Sigmoid colon (tissue), 4 donors: ENCODE results near the gene TRA2A.

Experiments
- CTCF ChIP-seq, 4 experiments: fragments of 450-650 bp in 3 of 4; fragments of 200-600 bp in 1 of 4; IDR thresholded peaks; one replicate each; pipeline ENCODE4 v1.5.1; 2016 to 2019; ENCODE audit warnings: antibody characterized with exemption in 4 of 4, mild to moderate bottlenecking in 3 of 4, moderate library complexity in 2 of 4
- EP300 ChIP-seq, 4 donors: sonication (generic); formaldehyde crosslinking; IDR thresholded peaks; one replicate each; pipeline ENCODE4 v1.6.1; 2017; ENCODE audit warnings: antibody characterized with exemption in 4 of 4
- POLR2A ChIP-seq, 2 donors: fragments of 450-650 bp; IDR thresholded peaks; one replicate each; pipeline ENCODE4 v1.6.1; 2016; ENCODE audit warnings: antibody characterized with exemption in 2 of 2, mild to moderate bottlenecking in 2 of 2, moderate library complexity in 2 of 2
- POLR2AphosphoS5 ChIP-seq, 4 donors: sonication (generic); formaldehyde crosslinking; IDR thresholded peaks; one replicate each; pipeline ENCODE4 v1.6.1; 2017; ENCODE audit warnings: antibody characterized with exemption in 4 of 4

GRCh38 chr7:23474094-23474828, 57.5 kb downstream of the TRA2A start:
- TF ChIP-seq CTCF (IDR thresholded peaks at IDR 0.05) (no peak), POLR2A (IDR thresholded peaks at IDR 0.05) (no peak), POLR2AphosphoS5 (IDR thresholded peaks at IDR 0.05) (no peak), EP300 (IDR thresholded peaks at IDR 0.05) (no peak)
